Keratinocyte (primary cell): ENCODE data around the gene PHRF1. TPM values are rescaled to one million over a fixed set of nuclear protein-coding genes. Genes with fewer than 3 reads are reported as not detected.

Experiments
- DNase-seq: peaks from one replicate; pipeline ENCODE4 v3.0.0-alpha.2; 2011; ENCODE audit warnings: low read depth, missing footprints, low spot score
- FAIRE-seq: peaks from 2 replicates; lab custom pipeline; 2011; peaks lifted over from hg19 to GRCh38; lab: Jason Lieb, UNC
- H2AFZ ChIP-seq: 2 replicates; pipeline ENCODE4 v1.6.0; 2012; ENCODE audit warnings: low read length, control low read depth, inconsistent platforms; ENCODE audit not compliant: control insufficient read depth
- H3K27ac ChIP-seq: 2 replicates; pipeline ENCODE4 v1.5.1; 2011; ENCODE audit warnings: low read length; ENCODE audit not compliant: control insufficient read depth, insufficient read depth
- H3K27me3 ChIP-seq: 3 replicates; pipeline ENCODE4 v1.6.0; 2011; ENCODE audit warnings: low read length; ENCODE audit not compliant: control insufficient read depth, insufficient read depth; ENCODE audit errors: extremely low read depth
- H3K36me3 ChIP-seq, 2 experiments: 2 replicates in 1 of 2; 3 replicates in 1 of 2; pipeline ENCODE4 v1.5.1; 2011; ENCODE audit warnings: low read length in 2 of 2, mild to moderate bottlenecking in 1 of 2; ENCODE audit not compliant: control insufficient read depth in 2 of 2, insufficient read depth in 2 of 2; ENCODE audit errors: extremely low read depth in 1 of 2
- H3K4me1 ChIP-seq: 3 replicates; pipeline ENCODE4 v1.5.1; 2011; ENCODE audit warnings: low read length; ENCODE audit not compliant: control insufficient read depth, insufficient read depth; ENCODE audit errors: extremely low read depth
- H3K4me2 ChIP-seq: 3 replicates; pipeline ENCODE4 v1.6.0; 2011; ENCODE audit warnings: low read depth, low read length; ENCODE audit not compliant: control insufficient read depth, insufficient read depth; ENCODE audit errors: extremely low read depth
- H3K4me3 ChIP-seq, 3 experiments: fragments of 200-600 bp in 1 of 3; sonication (generic) in 1 of 3; 2 replicates in 2 of 3; 3 replicates in 1 of 3; pipeline ENCODE4 v1.5.1; 2011 to 2016; ENCODE audit warnings: low read length in 3 of 3, mild to moderate bottlenecking in 3 of 3, control low read depth in 2 of 3, inconsistent platforms in 1 of 3, low read depth in 1 of 3, mixed read lengths in 1 of 3, mixed run types in 1 of 3, moderate library complexity in 1 of 3; ENCODE audit not compliant: control insufficient read depth in 2 of 3, insufficient read depth in 2 of 3; ENCODE audit errors: extremely low read depth in 1 of 3
- H3K79me2 ChIP-seq: 2 replicates; pipeline ENCODE4 v1.6.0; 2012; ENCODE audit warnings: low read length; ENCODE audit not compliant: control insufficient read depth, insufficient read depth
- H3K9ac ChIP-seq: 3 replicates; pipeline ENCODE4 v1.6.0; 2011; ENCODE audit warnings: low read length; ENCODE audit not compliant: control insufficient read depth, insufficient read depth; ENCODE audit errors: extremely low read depth
- H3K9me1 ChIP-seq: 3 replicates; pipeline ENCODE4 v1.6.0; 2011; ENCODE audit warnings: low read length; ENCODE audit not compliant: control insufficient read depth, insufficient read depth; ENCODE audit errors: extremely low read depth
- H3K9me3 ChIP-seq: 2 replicates; pipeline ENCODE4 v1.5.1; 2012; ENCODE audit warnings: low read depth, low read length; ENCODE audit not compliant: control insufficient read depth
- H4K20me1 ChIP-seq: 3 replicates; pipeline ENCODE4 v1.6.0; 2011; ENCODE audit warnings: low read length; ENCODE audit not compliant: control insufficient read depth, insufficient read depth; ENCODE audit errors: extremely low read depth
- CTCF ChIP-seq, 3 experiments: IDR thresholded peaks in 1 of 3; conservative IDR thresholded peaks in 1 of 3; optimal IDR thresholded peaks in 1 of 3; 2 replicates in 2 of 3; 3 replicates in 1 of 3; pipeline versions ENCODE3 to v1.5.1; 2011; ENCODE audit warnings: low read length in 3 of 3, mild to moderate bottlenecking in 3 of 3, moderate library complexity in 2 of 3, control low read depth in 1 of 3, inconsistent platforms in 1 of 3; ENCODE audit not compliant: insufficient read depth in 2 of 3; ENCODE audit errors: extremely low read depth in 1 of 3
- EZH2 ChIP-seq: IDR thresholded peaks from one replicate; pipeline ENCODE4 v1.6.1; 2012; ENCODE audit warnings: inconsistent platforms, mild to moderate bottlenecking, low read length, moderate library complexity
- dilution Hi-C: fragments of 300-500 bp; cut with MboI; formaldehyde crosslinking; loops from one replicate; pipeline ENCODE4 v1.7.0; 2020; ENCODE audit warnings: low sequenced_read_pairs; ENCODE audit not compliant: extremely low pct_ligation_motif_present
- polyA plus RNA-seq, 5 experiments: library from polyadenylated mRNA; depleted of rRNA in 3 of 5; stranded (reverse) in 3 of 5; stranded (forward) in 1 of 5; unstranded in 1 of 5; fragments of >200 nt; gene quantifications; 1 replicate in 1 of 5; 2 replicates in 3 of 5; 3 replicates in 1 of 5; pipeline versions ENCODE4 v1.2.1 to v1.2.3, GENCODE V29; 2011 to 2012; ENCODE audit warnings: missing spikeins in 2 of 5, low read depth in 1 of 5, low replicate concordance in 1 of 5

Gene PHRF1
- polyA plus RNA-seq, 1 donor (not counting 4 experiments of a cell fraction or from before 2014, with no cell fraction given): 10.7 TPM

- Histone ChIP-seq H3K9ac (peak overlapping the region; percentile 81), H3K4me2 (peak overlapping the region; percentile 92), H3K4me1 (peaks cover 16% of the 10 kb centered on the region), H3K27me3 (no peaks in the 10 kb centered on the region), H3K9me3 (no peaks in the 10 kb centered on the region), H3K9me1 (no peaks in the 10 kb centered on the region), H3K27ac (peak overlapping the region; percentile 43), H4K20me1 (no peaks in the 10 kb centered on the region), H2AFZ (no peak overlapping the region), H3K36me3 (peaks cover 0 to 2% of the 10 kb centered on the region in 2 experiments), H3K4me3 (peak overlapping the region; percentile 52 to 66 (median 65)), H3K79me2 (peaks cover 5% of the 10 kb centered on the region)
- no peak for FAIRE-seq
- TF ChIP-seq CTCF (optimal IDR thresholded peaks at IDR 0.05 in 1 of 3, IDR thresholded peaks at IDR 0.05 in 1 of 3, conservative IDR thresholded peaks at IDR 0.05 in 1 of 3; ENCODE audit: extremely low read depth in 1 of 3, insufficient read depth in 2 of 3, low read length in 3 of 3) (no peak), EZH2 (no peak)
- dilution Hi-C loops: no loop called here
- DNase-seq: no peak
These were observed 6.9 kb upstream of the PHRF1 start for GRCh38 chr11:569158-569885.

- H3K9me1 ChIP-seq: no peaks in the 10 kb centered on the region
- H2AFZ ChIP-seq: no peak overlapping the region
- H3K9me3 ChIP-seq: no peaks in the 10 kb centered on the region
- no peaks in the 10 kb centered on the region for H3K36me3 ChIP-seq
- no peak overlapping the region for H3K4me2 ChIP-seq
- no peak for FAIRE-seq
- H3K4me3 ChIP-seq: no peak overlapping the region
- H3K27ac ChIP-seq: no peak overlapping the region
- H3K9ac ChIP-seq: no peak overlapping the region
- H3K79me2 ChIP-seq: peaks cover 6% of the 10 kb centered on the region
- no peaks in the 10 kb centered on the region for H4K20me1 ChIP-seq
- peaks cover 28% of the 10 kb centered on the region for H3K4me1 ChIP-seq
- no peak for TF ChIP-seq CTCF (optimal IDR thresholded peaks at IDR 0.05 in 1 of 3, IDR thresholded peaks at IDR 0.05 in 1 of 3, conservative IDR thresholded peaks at IDR 0.05 in 1 of 3; ENCODE audit: extremely low read depth in 1 of 3, insufficient read depth in 2 of 3, low read length in 3 of 3)
- no peak for TF ChIP-seq EZH2
- DNase-seq: no peak
- dilution Hi-C loops: no loop called here
- H3K27me3 ChIP-seq: no peaks in the 10 kb centered on the region
These were observed 4.5 kb upstream of the PHRF1 start for GRCh38 chr11:571802-572185.
